Keratinocyte (primary cell): ENCODE measurements around the gene CTIF. TPM values are rescaled to one million over a fixed set of nuclear protein-coding genes. Genes with fewer than 3 reads are reported as not detected.

ENCODE experiments used
- DNase-seq: peaks from one replicate; pipeline ENCODE4 v3.0.0-alpha.2; 2011; ENCODE audit warnings: low read depth, missing footprints, low spot score
- FAIRE-seq: peaks from 2 replicates; lab custom pipeline; 2011; peaks lifted over from hg19 to GRCh38; lab: Jason Lieb, UNC
- H2AFZ ChIP-seq: 2 replicates; pipeline ENCODE4 v1.6.0; 2012; ENCODE audit warnings: low read length, control low read depth, inconsistent platforms; ENCODE audit not compliant: control insufficient read depth
- H3K27ac ChIP-seq: 2 replicates; pipeline ENCODE4 v1.5.1; 2011; ENCODE audit warnings: low read length; ENCODE audit not compliant: control insufficient read depth, insufficient read depth
- H3K27me3 ChIP-seq: 3 replicates; pipeline ENCODE4 v1.6.0; 2011; ENCODE audit warnings: low read length; ENCODE audit not compliant: control insufficient read depth, insufficient read depth; ENCODE audit errors: extremely low read depth
- H3K36me3 ChIP-seq, 2 experiments: 2 replicates in 1 of 2; 3 replicates in 1 of 2; pipeline ENCODE4 v1.5.1; 2011; ENCODE audit warnings: low read length in 2 of 2, mild to moderate bottlenecking in 1 of 2; ENCODE audit not compliant: control insufficient read depth in 2 of 2, insufficient read depth in 2 of 2; ENCODE audit errors: extremely low read depth in 1 of 2
- H3K4me1 ChIP-seq: 3 replicates; pipeline ENCODE4 v1.5.1; 2011; ENCODE audit warnings: low read length; ENCODE audit not compliant: control insufficient read depth, insufficient read depth; ENCODE audit errors: extremely low read depth
- H3K4me2 ChIP-seq: 3 replicates; pipeline ENCODE4 v1.6.0; 2011; ENCODE audit warnings: low read depth, low read length; ENCODE audit not compliant: control insufficient read depth, insufficient read depth; ENCODE audit errors: extremely low read depth
- H3K4me3 ChIP-seq, 3 experiments: fragments of 200-600 bp in 1 of 3; sonication (generic) in 1 of 3; 2 replicates in 2 of 3; 3 replicates in 1 of 3; pipeline ENCODE4 v1.5.1; 2011 to 2016; ENCODE audit warnings: low read length in 3 of 3, mild to moderate bottlenecking in 3 of 3, control low read depth in 2 of 3, inconsistent platforms in 1 of 3, low read depth in 1 of 3, mixed read lengths in 1 of 3, mixed run types in 1 of 3, moderate library complexity in 1 of 3; ENCODE audit not compliant: control insufficient read depth in 2 of 3, insufficient read depth in 2 of 3; ENCODE audit errors: extremely low read depth in 1 of 3
- H3K79me2 ChIP-seq: 2 replicates; pipeline ENCODE4 v1.6.0; 2012; ENCODE audit warnings: low read length; ENCODE audit not compliant: control insufficient read depth, insufficient read depth
- H3K9ac ChIP-seq: 3 replicates; pipeline ENCODE4 v1.6.0; 2011; ENCODE audit warnings: low read length; ENCODE audit not compliant: control insufficient read depth, insufficient read depth; ENCODE audit errors: extremely low read depth
- H3K9me1 ChIP-seq: 3 replicates; pipeline ENCODE4 v1.6.0; 2011; ENCODE audit warnings: low read length; ENCODE audit not compliant: control insufficient read depth, insufficient read depth; ENCODE audit errors: extremely low read depth
- H3K9me3 ChIP-seq: 2 replicates; pipeline ENCODE4 v1.5.1; 2012; ENCODE audit warnings: low read depth, low read length; ENCODE audit not compliant: control insufficient read depth
- H4K20me1 ChIP-seq: 3 replicates; pipeline ENCODE4 v1.6.0; 2011; ENCODE audit warnings: low read length; ENCODE audit not compliant: control insufficient read depth, insufficient read depth; ENCODE audit errors: extremely low read depth
- EZH2 ChIP-seq: IDR thresholded peaks from one replicate; pipeline ENCODE4 v1.6.1; 2012; ENCODE audit warnings: inconsistent platforms, mild to moderate bottlenecking, low read length, moderate library complexity
- dilution Hi-C: fragments of 300-500 bp; cut with MboI; formaldehyde crosslinking; loops from one replicate; pipeline ENCODE4 v1.7.0; 2020; ENCODE audit warnings: low sequenced_read_pairs; ENCODE audit not compliant: extremely low pct_ligation_motif_present
- polyA plus RNA-seq, 5 experiments: library from polyadenylated mRNA; depleted of rRNA in 3 of 5; stranded (reverse) in 3 of 5; stranded (forward) in 1 of 5; unstranded in 1 of 5; fragments of >200 nt; gene quantifications; 1 replicate in 1 of 5; 2 replicates in 3 of 5; 3 replicates in 1 of 5; pipeline versions ENCODE4 v1.2.1 to v1.2.3, GENCODE V29; 2011 to 2012; ENCODE audit warnings: missing spikeins in 2 of 5, low read depth in 1 of 5, low replicate concordance in 1 of 5
- TF ChIP-seq, protein P1 (sequence below), 3 experiments: IDR thresholded peaks in 1 of 3; conservative IDR thresholded peaks in 1 of 3; optimal IDR thresholded peaks in 1 of 3; 2 replicates in 2 of 3; 3 replicates in 1 of 3; pipeline versions ENCODE3 to v1.5.1; 2011; ENCODE audit warnings: low read length in 3 of 3, mild to moderate bottlenecking in 3 of 3, moderate library complexity in 2 of 3, control low read depth in 1 of 3, inconsistent platforms in 1 of 3; ENCODE audit not compliant: insufficient read depth in 2 of 3; ENCODE audit errors: extremely low read depth in 1 of 3

The CTIF gene
- polyA plus RNA-seq, 1 donor (not counting 4 experiments of a cell fraction or from before 2014, with no cell fraction given): 15.0 TPM

DNA sequence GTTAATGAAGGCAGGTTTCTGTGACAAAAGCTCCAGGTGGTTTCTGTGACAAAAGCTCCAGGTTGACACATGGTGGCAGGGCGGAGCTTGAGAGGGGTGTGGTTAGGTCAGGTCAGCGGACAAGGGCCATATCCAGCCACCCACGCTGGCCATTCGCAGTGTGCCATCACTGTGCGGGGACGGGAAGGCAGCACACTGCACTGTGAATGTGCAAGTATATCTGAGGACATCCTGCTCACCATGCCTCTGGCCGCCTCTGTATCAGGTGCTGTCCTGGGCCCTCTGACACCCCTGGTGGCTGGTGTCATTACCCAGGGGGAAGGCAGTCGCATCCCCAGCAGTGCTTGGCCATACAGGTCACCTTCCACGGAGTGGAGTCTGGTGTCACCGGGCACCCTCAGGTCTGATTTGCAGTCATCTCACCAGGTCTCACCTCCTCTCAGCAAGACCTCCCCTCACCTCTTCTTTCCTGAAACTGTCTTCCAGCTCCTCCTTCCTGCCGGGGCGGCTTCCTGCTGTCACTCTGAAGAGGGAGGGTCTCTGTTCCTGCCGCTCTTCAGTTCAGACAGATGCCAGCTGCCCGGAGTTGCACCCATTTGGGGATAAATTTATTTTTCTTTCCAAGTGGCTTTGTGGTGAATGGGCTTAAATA lies 34.9 kb downstream of the CTIF start:
- dilution Hi-C loops: no loop called here
- H3K9ac ChIP-seq: no peak overlapping the region
- H3K4me2 ChIP-seq: no peak overlapping the region
- peaks cover 40% of the 10 kb centered on the region for H3K79me2 ChIP-seq
- H4K20me1 ChIP-seq: peaks cover 4% of the 10 kb centered on the region
- H3K4me3 ChIP-seq: no peak overlapping the region
- H2AFZ ChIP-seq: no peak overlapping the region
- H3K9me3 ChIP-seq: no peaks in the 10 kb centered on the region
- no peak overlapping the region for H3K27ac ChIP-seq
- H3K27me3 ChIP-seq: no peaks in the 10 kb centered on the region
- FAIRE-seq: no peak
- no peaks in the 10 kb centered on the region for H3K9me1 ChIP-seq
- no peak for DNase-seq
- peaks cover 5 to 10% of the 10 kb centered on the region in 2 experiments for H3K36me3 ChIP-seq
- TF ChIP-seq, protein P1, sequence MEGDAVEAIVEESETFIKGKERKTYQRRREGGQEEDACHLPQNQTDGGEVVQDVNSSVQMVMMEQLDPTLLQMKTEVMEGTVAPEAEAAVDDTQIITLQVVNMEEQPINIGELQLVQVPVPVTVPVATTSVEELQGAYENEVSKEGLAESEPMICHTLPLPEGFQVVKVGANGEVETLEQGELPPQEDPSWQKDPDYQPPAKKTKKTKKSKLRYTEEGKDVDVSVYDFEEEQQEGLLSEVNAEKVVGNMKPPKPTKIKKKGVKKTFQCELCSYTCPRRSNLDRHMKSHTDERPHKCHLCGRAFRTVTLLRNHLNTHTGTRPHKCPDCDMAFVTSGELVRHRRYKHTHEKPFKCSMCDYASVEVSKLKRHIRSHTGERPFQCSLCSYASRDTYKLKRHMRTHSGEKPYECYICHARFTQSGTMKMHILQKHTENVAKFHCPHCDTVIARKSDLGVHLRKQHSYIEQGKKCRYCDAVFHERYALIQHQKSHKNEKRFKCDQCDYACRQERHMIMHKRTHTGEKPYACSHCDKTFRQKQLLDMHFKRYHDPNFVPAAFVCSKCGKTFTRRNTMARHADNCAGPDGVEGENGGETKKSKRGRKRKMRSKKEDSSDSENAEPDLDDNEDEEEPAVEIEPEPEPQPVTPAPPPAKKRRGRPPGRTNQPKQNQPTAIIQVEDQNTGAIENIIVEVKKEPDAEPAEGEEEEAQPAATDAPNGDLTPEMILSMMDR (optimal IDR thresholded peaks at IDR 0.05 in 1 of 3, IDR thresholded peaks at IDR 0.05 in 1 of 3, conservative IDR thresholded peaks at IDR 0.05 in 1 of 3; ENCODE audit: extremely low read depth in 1 of 3, insufficient read depth in 2 of 3, low read length in 3 of 3): no peak
- TF ChIP-seq EZH2: no peak
- H3K4me1 ChIP-seq: no peaks in the 10 kb centered on the region

DNA sequence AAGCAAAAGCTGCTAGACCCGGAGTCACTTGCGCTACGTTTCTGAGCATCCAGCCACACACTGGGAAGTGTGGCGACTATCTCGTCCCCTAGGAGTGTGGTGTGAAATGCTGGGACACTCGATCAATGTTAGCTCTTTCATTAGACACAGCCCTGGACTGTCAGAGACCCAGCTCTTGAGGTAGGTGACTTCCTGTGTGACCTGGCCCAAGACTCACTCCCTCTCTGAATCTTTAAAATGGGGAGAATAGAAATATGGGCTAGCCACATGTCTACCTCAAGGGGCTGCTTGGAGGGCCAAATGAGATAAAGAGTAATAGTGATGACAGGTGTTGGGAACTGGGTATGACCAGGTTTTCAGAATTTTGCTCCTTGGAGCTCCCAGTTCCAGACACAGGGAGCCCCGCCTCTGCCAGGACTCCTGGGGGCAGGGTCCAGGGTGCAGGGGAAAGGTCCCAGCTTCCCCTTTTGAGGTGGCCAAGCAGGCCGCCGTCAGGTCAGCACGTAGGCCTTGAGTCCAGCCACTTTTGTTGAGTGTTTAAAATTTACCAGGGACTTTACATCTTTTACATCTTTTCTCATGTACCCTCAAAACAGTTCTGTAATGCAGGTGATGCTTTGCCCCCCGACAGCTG lies 36.0 kb downstream of the CTIF start:
- Histone ChIP-seq H2AFZ (no peak overlapping the region), H3K36me3 (peaks cover 5 to 10% of the 10 kb centered on the region in 2 experiments), H3K4me2 (no peak overlapping the region), H3K9me1 (no peaks in the 10 kb centered on the region), H4K20me1 (peaks cover 4% of the 10 kb centered on the region), H3K79me2 (peaks cover 33% of the 10 kb centered on the region), H3K4me3 (no peak overlapping the region), H3K27ac (no peak overlapping the region), H3K27me3 (no peaks in the 10 kb centered on the region), H3K4me1 (no peaks in the 10 kb centered on the region), H3K9ac (no peak overlapping the region), H3K9me3 (no peaks in the 10 kb centered on the region)
- DNase-seq (no peak), FAIRE-seq (no peak)
- TF ChIP-seq, protein P1 (optimal IDR thresholded peaks at IDR 0.05 in 1 of 3, IDR thresholded peaks at IDR 0.05 in 1 of 3, conservative IDR thresholded peaks at IDR 0.05 in 1 of 3; ENCODE audit: extremely low read depth in 1 of 3, insufficient read depth in 2 of 3, low read length in 3 of 3): no peak
- TF ChIP-seq EZH2: no peak
- dilution Hi-C loops: no loop called here
